Activated CD8-positive, alpha-beta memory T cell treated with anti-CD3 and anti-CD28 coated beads, Interleukin-2, amount 50 U/mL, for 4 hours (primary cell): Measurements from ENCODE around the gene KRT15.
A peak's percentile ranks its signal among the peaks of the same experiment; 100 is the strongest.

Source experiments
- DNase-seq: peaks from one replicate; pipeline ENCODE4 v3.0.0-alpha.2; 2020

The KRT15 gene

GRCh38 chr17:41518789-41519449 lies at the start of gene KRT15:
Gene KRT15, minus strand, starts transcription at chr17:41518890. Its CDS starts 63 bp downstream, at chr17:41518827.
- no peak for DNase-seq

GRCh38 chr17:41567317-41567716 lies 48.6 kb upstream of the KRT15 start:
- DNase-seq, result no peak

- no peak for DNase-seq
Observed at GRCh38 chr17:41565338-41565737, 46.6 kb upstream of the KRT15 start.

- DNase-seq, result no peak
Observed at GRCh38 chr17:41563607-41564170, 45.0 kb upstream of the KRT15 start.

- DNase-seq, result no peak
Observed at GRCh38 chr17:41561554-41561953, 42.9 kb upstream of the KRT15 start.

GRCh38 chr17:41559548-41559947 lies 40.9 kb upstream of the KRT15 start:
- no peak for DNase-seq

GRCh38 chr17:41556931-41557330 lies 38.2 kb upstream of the KRT15 start:
- DNase-seq, result no peak

- DNase-seq, result no peak
Observed at GRCh38 chr17:41556306-41556705, 37.6 kb upstream of the KRT15 start.

- DNase-seq, result no peak
Observed at GRCh38 chr17:41555105-41555887, 36.6 kb upstream of the KRT15 start.

GRCh38 chr17:41553987-41554680 lies 35.4 kb upstream of the KRT15 start:
- no peak for DNase-seq

GRCh38 chr17:41553176-41553575 lies 34.5 kb upstream of the KRT15 start:
- DNase-seq, result no peak

GRCh38 chr17:41552455-41552854 lies 33.8 kb upstream of the KRT15 start:
- no peak for DNase-seq

- no peak for DNase-seq
Observed at GRCh38 chr17:41551365-41551764, 32.7 kb upstream of the KRT15 start.

- no peak for DNase-seq
Observed at GRCh38 chr17:41549596-41550039, 30.9 kb upstream of the KRT15 start.

- peak; percentile 78 for DNase-seq
Observed at GRCh38 chr17:41548844-41549595, 30.3 kb upstream of the KRT15 start.

- peak; percentile 51 for DNase-seq
Observed at GRCh38 chr17:41547921-41548843, 29.5 kb upstream of the KRT15 start.

- no peak for DNase-seq
Observed at GRCh38 chr17:41547378-41547841, 28.7 kb upstream of the KRT15 start.

- DNase-seq, result no peak
Observed at GRCh38 chr17:41546819-41547218, 28.1 kb upstream of the KRT15 start.

- DNase-seq, result no peak
Observed at GRCh38 chr17:41545829-41546410, 27.2 kb upstream of the KRT15 start.

- DNase-seq, result no peak
Observed at GRCh38 chr17:41544935-41545334, 26.2 kb upstream of the KRT15 start.

GRCh38 chr17:41544491-41544892 lies 25.8 kb upstream of the KRT15 start:
- DNase-seq, result no peak
